ENCODE data around the gene FCF1. TPM values are rescaled to one million over a fixed set of nuclear protein-coding genes. Genes with fewer than 3 reads are reported as not detected.

The FCF1 gene
- polyA plus RNA-seq, 2 of the 4 experiments (the other 2 are of a cell fraction) = 80.1 to 97.2 TPM

DNA sequence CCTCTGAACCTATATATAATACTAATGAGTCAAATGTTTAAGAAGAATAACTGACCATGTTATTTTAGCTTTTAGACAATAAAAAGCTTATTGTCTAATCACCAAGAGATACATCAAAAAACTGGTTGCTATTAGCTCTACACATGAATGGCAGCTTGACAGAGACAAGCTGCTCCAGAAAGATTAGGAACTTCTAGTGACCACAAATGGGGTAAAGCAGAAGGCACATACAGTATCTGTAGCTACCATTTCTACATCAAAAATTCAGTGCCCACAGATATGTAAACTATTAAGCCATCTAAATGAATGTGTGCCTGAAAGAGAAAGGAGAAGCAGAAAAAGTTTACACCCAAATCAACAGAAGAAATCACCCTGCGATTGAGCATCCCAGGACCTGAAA, 2.5 kb upstream of the FCF1 start:
- CTCF ChIA-PET = interaction anchor here (1.1 kb wide), 2 partner anchors 98 to 234 kb away, joined by 3 to 4 read pairs; no protein-coding TSS in a partner anchor

GRCh38 chr14:74711651-74712050, 1.3 kb upstream of the FCF1 start:
- peak overlapping the region; percentile 77 for H3K4me2 ChIP-seq
- H3K9me3 ChIP-seq = no peaks in the 10 kb centered on the region
- DNase-seq (ENCODE audit: low read depth in 1 of 2, low spot score in 1 of 2) = no peak
- TF ChIP-seq ZSCAN20 (CRISPR knock-in tag; IDR thresholded peaks at IDR 0.05) = no peak
- TF ChIP-seq KDM1A (IDR thresholded peaks at IDR 0.05; ENCODE audit: low read depth) = no peak
- TF ChIP-seq ESRRA (IDR thresholded peaks at IDR 0.05; ENCODE audit: borderline replicate concordance, low read length) = no peak
- TF ChIP-seq PBX3 (IDR thresholded peaks at IDR 0.05) = no peak
- TF ChIP-seq USF2 (IDR thresholded peaks at IDR 0.05) = no peak
- no peak for TF ChIP-seq MAFK (IDR thresholded peaks at IDR 0.05; ENCODE audit: partially characterized antibody)
- H3K4me3 ChIP-seq = peak overlapping the region; percentile 73
- H3K27ac ChIP-seq = no peak overlapping the region
- ChIA-PET POLR2A (no interaction called here), CTCF (interaction anchor here (0.6 to 1.1 kb wide), 2 partner anchors 103 to 1000 kb away, joined by 3 to 4 read pairs; no protein-coding TSS in a partner anchor)
- ATAC-seq = no peak
- peaks cover 21% of the 10 kb centered on the region; the same call in 2 of the 3 replicates for H3K4me1 ChIP-seq
- FAIRE-seq = no peak
- WGBS (ENCODE audit: missing lambda C conversion rate) = 60% methylated on average over 5 of the region's 5 CpGs

More for the DNA sequence above, 2.5 kb upstream of the FCF1 start:
- ATAC-seq (no peak), FAIRE-seq (no peak), DNase-seq (ENCODE audit: low read depth in 1 of 2, low spot score in 1 of 2) (no peak)
- peaks cover 21% of the 10 kb centered on the region; the same call in 2 of the 3 replicates for H3K4me1 ChIP-seq
- no peaks in the 10 kb centered on the region for H3K9me3 ChIP-seq
- H3K4me3 ChIP-seq = no peak overlapping the region
- no peak overlapping the region for H3K4me2 ChIP-seq
- WGBS (ENCODE audit: missing lambda C conversion rate) = 95% methylated on average over 1 of the region's 1 CpG
- POLR2A ChIA-PET = no interaction called here
- no peak overlapping the region for H3K27ac ChIP-seq
- TF ChIP-seq, protein P1, sequence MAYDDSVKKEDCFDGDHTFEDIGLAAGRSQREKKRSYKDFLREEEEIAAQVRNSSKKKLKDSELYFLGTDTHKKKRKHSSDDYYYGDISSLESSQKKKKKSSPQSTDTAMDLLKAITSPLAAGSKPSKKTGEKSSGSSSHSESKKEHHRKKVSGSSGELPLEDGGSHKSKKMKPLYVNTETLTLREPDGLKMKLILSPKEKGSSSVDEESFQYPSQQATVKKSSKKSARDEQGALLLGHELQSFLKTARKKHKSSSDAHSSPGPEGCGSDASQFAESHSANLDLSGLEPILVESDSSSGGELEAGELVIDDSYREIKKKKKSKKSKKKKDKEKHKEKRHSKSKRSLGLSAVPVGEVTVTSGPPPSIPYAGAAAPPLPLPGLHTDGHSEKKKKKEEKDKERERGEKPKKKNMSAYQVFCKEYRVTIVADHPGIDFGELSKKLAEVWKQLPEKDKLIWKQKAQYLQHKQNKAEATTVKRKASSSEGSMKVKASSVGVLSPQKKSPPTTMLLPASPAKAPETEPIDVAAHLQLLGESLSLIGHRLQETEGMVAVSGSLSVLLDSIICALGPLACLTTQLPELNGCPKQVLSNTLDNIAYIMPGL (CRISPR knock-in tag; IDR thresholded peaks at IDR 0.05; ENCODE audit: borderline replicate concordance) = no peak
- TF ChIP-seq PBX3 (IDR thresholded peaks at IDR 0.05) = no peak

DNA sequence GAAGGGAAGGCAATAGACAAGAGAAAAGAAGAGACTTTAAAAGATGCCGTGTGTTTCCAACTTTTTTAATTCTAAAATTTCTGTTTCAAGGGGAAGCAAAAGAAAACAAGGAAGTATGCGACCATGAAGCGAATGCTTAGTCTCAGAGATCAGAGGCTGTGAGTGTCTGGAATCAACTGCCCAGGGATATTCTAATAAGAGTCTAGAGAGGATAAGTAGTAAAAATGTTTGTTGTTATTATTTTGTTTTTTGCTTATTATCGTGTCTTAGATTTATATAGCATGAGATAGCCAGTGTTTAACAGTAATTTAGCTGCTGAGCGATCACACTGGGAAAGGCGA, 421 bp downstream of the FCF1 start:
- Histone ChIP-seq H3K4me3 (peak overlapping the region; percentile 73), H3K4me1 (peaks cover 21% of the 10 kb centered on the region; the same call in 2 of the 3 replicates), H3K9me3 (no peaks in the 10 kb centered on the region), H3K27ac (peak overlapping the region; percentile 78 to 89), H3K4me2 (peak overlapping the region; percentile 96)
- DNase-seq (ENCODE audit: low read depth in 1 of 2, low spot score in 1 of 2) (no peak), ATAC-seq (no peak; a peak in 1 of 6 replicates), FAIRE-seq (no peak)
- WGBS (ENCODE audit: missing lambda C conversion rate) = 6% methylated on average over 6 of the region's 6 CpGs
- ChIA-PET POLR2A (no interaction called here), CTCF (interaction anchor here (0.6 kb wide), 2 partner anchors 100 to 137 kb away, joined by 3 read pairs; no protein-coding TSS in a partner anchor)
- TF ChIP-seq CHD4 (IDR thresholded peaks at IDR 0.05; ENCODE audit: borderline replicate concordance) = no peak
- no peak for TF ChIP-seq SMC3 (IDR thresholded peaks at IDR 0.05)
- TF ChIP-seq FOXS1 (CRISPR knock-in tag; IDR thresholded peaks at IDR 0.05) = no peak
- TF ChIP-seq CBX8 (IDR thresholded peaks at IDR 0.05) = no peak

DNA sequence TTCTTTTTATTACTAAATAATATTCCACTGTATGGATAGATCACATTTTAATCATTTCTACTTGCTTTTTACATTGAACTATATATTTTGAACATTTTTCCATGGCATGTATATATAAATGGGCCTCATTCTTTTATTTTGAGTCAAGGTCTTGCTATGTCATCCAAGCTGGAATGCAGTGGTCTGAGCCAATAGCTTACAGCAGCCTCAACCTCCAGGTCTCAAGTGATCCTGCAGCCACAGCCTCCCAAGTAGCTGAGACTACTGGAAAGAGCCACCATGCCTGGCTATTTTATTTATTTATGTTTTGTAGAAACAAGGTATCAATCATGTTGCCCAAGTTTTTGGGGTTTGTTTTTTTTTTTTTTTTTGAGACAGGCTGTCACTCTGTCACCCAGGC, 7.6 kb downstream of the FCF1 start:
- POLR2A ChIA-PET = no interaction called here

More for the DNA sequence above, 7.6 kb downstream of the FCF1 start:
- Histone ChIP-seq H3K4me1 (no peaks in the 10 kb centered on the region), H3K9me3 (no peaks in the 10 kb centered on the region), H3K27ac (no peak overlapping the region), H3K4me3 (no peak overlapping the region), H3K4me2 (no peak overlapping the region)
- CTCF ChIA-PET = no interaction called here
- ATAC-seq = no peak
- FAIRE-seq = no peak
- DNase-seq (ENCODE audit: low read depth in 1 of 2, low spot score in 1 of 2) = no peak
- TF ChIP-seq EHF (CRISPR knock-in tag; IDR thresholded peaks at IDR 0.05) (no peak), BHLHE40 (IDR thresholded peaks at IDR 0.05; ENCODE audit: low read depth, low read length) (no peak), RARB (CRISPR knock-in tag; IDR thresholded peaks at IDR 0.05) (no peak), FOSB (CRISPR knock-in tag; IDR thresholded peaks at IDR 0.05) (no peak), EP300 (IDR thresholded peaks at IDR 0.05) (no peak), ZSCAN20 (CRISPR knock-in tag; IDR thresholded peaks at IDR 0.05) (no peak), TFCP2L1 (CRISPR knock-in tag; IDR thresholded peaks at IDR 0.05) (no peak), RAD21 (conservative IDR thresholded peaks at IDR 0.05 in 1 of 2, IDR thresholded peaks at IDR 0.05 in 1 of 2) (no peak), GATA3 (IDR thresholded peaks at IDR 0.05; ENCODE audit: borderline replicate concordance) (no peak), CTCF (IDR thresholded peaks at IDR 0.05) (no peak), MAZ (IDR thresholded peaks at IDR 0.05; ENCODE audit: borderline replicate concordance, low read depth, low read length) (no peak), CEBPB (IDR thresholded peaks at IDR 0.05) (no peak)
- TF ChIP-seq, protein P2, sequence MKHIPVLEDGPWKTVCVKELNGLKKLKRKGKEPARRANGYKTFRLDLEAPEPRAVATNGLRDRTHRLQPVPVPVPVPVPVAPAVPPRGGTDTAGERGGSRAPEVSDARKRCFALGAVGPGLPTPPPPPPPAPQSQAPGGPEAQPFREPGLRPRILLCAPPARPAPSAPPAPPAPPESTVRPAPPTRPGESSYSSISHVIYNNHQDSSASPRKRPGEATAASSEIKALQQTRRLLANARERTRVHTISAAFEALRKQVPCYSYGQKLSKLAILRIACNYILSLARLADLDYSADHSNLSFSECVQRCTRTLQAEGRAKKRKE (CRISPR knock-in tag; IDR thresholded peaks at IDR 0.05; ENCODE audit: low read depth) = no peak
